Chondrocyte (in vitro differentiated cells): ENCODE measurements around the gene CELF2. TPM values are rescaled to one million over a fixed set of nuclear protein-coding genes. Genes with fewer than 3 reads are reported as not detected.

Source experiments
- DNase-seq: peaks from one replicate; pipeline ENCODE4 v3.0.0; 2021; ENCODE audit warnings: mixed read lengths, low spot score
- H3K27ac Mint-ChIP-seq: one replicate; pipeline ENCODE4 v1.8.0; 2021; ENCODE audit warnings: mild to moderate bottlenecking, moderate library complexity, mixed read lengths; ENCODE audit not compliant: unreplicated experiment
- H3K27me3 Mint-ChIP-seq: 2 replicates; pipeline ENCODE4 v1.8.0; 2021; ENCODE audit warnings: low read depth, mixed read lengths
- H3K36me3 Mint-ChIP-seq: 2 replicates; pipeline ENCODE4 v1.8.0; 2021; ENCODE audit warnings: low read depth, mixed read lengths
- H3K4me1 Mint-ChIP-seq: 2 replicates; pipeline ENCODE4 v1.8.0; 2021; ENCODE audit warnings: low read depth, mild to moderate bottlenecking, mixed read lengths
- H3K4me3 Mint-ChIP-seq: one replicate; pipeline ENCODE4 v1.8.0; 2021; ENCODE audit warnings: mild to moderate bottlenecking, moderate library complexity, mixed read lengths; ENCODE audit not compliant: unreplicated experiment
- H3K9me3 Mint-ChIP-seq: 2 replicates; pipeline ENCODE4 v1.8.0; 2021; ENCODE audit warnings: low read depth, mixed read lengths
- total RNA-seq: library from RNA; stranded (reverse); gene quantifications from 3 replicates; pipeline ENCODE4 v1.2.1, GENCODE V29; 2021
- TF ChIP-seq, protein P1 (sequence below): fragments of 200-600 bp; sonication (generic); IDR thresholded peaks from 2 replicates; pipeline ENCODE4 v1.5.0; 2021; ENCODE audit warnings: antibody characterized with exemption, mild to moderate bottlenecking, moderate library complexity

CELF2 gene
- total RNA-seq, 1 donor from 2014 or later = 44.3 TPM

GRCh38 chr10:11106621-11107374, 89.1 kb downstream of the CELF2 start:
- H3K4me3 Mint-ChIP-seq = no peak overlapping the region
- no peak for DNase-seq
- H3K27me3 Mint-ChIP-seq = no peaks in the 10 kb centered on the region
- H3K36me3 Mint-ChIP-seq = peaks cover 3% of the 10 kb centered on the region
- peaks cover 3% of the 10 kb centered on the region for H3K4me1 Mint-ChIP-seq
- peaks cover 2% of the 10 kb centered on the region for H3K9me3 Mint-ChIP-seq
- TF ChIP-seq, protein P1, sequence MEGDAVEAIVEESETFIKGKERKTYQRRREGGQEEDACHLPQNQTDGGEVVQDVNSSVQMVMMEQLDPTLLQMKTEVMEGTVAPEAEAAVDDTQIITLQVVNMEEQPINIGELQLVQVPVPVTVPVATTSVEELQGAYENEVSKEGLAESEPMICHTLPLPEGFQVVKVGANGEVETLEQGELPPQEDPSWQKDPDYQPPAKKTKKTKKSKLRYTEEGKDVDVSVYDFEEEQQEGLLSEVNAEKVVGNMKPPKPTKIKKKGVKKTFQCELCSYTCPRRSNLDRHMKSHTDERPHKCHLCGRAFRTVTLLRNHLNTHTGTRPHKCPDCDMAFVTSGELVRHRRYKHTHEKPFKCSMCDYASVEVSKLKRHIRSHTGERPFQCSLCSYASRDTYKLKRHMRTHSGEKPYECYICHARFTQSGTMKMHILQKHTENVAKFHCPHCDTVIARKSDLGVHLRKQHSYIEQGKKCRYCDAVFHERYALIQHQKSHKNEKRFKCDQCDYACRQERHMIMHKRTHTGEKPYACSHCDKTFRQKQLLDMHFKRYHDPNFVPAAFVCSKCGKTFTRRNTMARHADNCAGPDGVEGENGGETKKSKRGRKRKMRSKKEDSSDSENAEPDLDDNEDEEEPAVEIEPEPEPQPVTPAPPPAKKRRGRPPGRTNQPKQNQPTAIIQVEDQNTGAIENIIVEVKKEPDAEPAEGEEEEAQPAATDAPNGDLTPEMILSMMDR = no peak
- no peak overlapping the region for H3K27ac Mint-ChIP-seq

GRCh38 chr10:11107948-11108347, 90.3 kb downstream of the CELF2 start:
- no peak overlapping the region for H3K4me3 Mint-ChIP-seq
- H3K4me1 Mint-ChIP-seq = no peaks in the 10 kb centered on the region

GRCh38 chr10:11108356-11108755, 90.7 kb downstream of the CELF2 start:
- DNase-seq = no peak
- Mint-ChIP-seq H3K4me3 (no peak overlapping the region), H3K9me3 (peaks cover 2% of the 10 kb centered on the region), H3K27ac (no peak overlapping the region), H3K36me3 (peaks cover 3% of the 10 kb centered on the region), H3K27me3 (no peaks in the 10 kb centered on the region), H3K4me1 (no peaks in the 10 kb centered on the region)
- TF ChIP-seq, protein P1 = no peak

More at GRCh38 chr10:11107948-11108347, 90.3 kb downstream of the CELF2 start:
- no peaks in the 10 kb centered on the region for H3K27me3 Mint-ChIP-seq
- no peak overlapping the region for H3K27ac Mint-ChIP-seq
- peaks cover 2% of the 10 kb centered on the region for H3K9me3 Mint-ChIP-seq
- H3K36me3 Mint-ChIP-seq = peaks cover 3% of the 10 kb centered on the region
- TF ChIP-seq, protein P1 = no peak
- DNase-seq = no peak

DNA sequence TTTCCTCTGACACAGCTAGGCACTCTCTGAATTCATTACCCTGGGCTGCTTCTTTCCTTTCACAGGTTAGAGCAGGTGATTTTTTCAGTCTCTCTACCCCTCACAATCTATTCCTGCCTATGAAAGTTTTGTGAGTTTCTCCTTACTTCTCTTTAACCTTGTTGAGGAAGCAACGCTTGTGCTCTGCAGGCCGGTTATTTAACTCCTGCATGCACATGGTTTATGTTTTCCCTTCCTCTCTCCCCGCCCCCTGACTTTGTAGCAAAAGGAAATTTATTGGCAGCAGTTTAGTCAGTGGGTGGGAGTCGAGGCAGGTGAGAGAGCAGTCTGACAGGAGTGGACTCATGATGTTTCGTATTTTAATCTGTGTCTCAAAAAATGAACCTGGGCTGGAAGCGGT, 91.9 kb downstream of the CELF2 start:
- no peak for DNase-seq
- Mint-ChIP-seq H3K27ac (no peak overlapping the region), H3K9me3 (peaks cover 2% of the 10 kb centered on the region), H3K36me3 (peaks cover 3% of the 10 kb centered on the region), H3K4me1 (no peaks in the 10 kb centered on the region), H3K27me3 (no peaks in the 10 kb centered on the region), H3K4me3 (no peak overlapping the region)
- TF ChIP-seq, protein P1 = no peak

DNA sequence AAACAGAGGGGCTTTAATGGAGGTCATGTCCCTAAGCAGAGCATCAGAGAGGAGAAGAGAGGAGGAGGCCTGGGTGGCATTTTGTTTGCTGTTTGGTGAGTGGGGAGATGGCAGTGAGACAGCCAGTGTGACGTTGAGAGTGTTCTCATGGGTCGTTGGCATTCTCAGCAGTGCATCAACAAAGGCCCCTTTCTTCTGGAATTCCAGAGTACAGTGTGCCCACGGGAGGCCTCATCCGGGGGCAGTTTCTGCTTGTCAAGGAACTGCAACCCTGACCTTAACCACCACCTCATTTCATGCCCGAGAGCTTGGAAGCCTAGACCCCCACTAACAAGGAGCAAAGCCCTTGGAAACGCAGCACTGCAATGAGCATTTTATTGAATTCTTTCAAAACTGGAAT, 92.9 kb downstream of the CELF2 start:
- H3K36me3 Mint-ChIP-seq = peaks cover under 1% of the 10 kb centered on the region
- no peaks in the 10 kb centered on the region for H3K27me3 Mint-ChIP-seq
- peaks cover 5% of the 10 kb centered on the region for H3K4me1 Mint-ChIP-seq
- no peak for DNase-seq
- peaks cover 2% of the 10 kb centered on the region for H3K9me3 Mint-ChIP-seq
- H3K4me3 Mint-ChIP-seq = no peak overlapping the region
- no peak overlapping the region for H3K27ac Mint-ChIP-seq
- TF ChIP-seq, protein P1 = no peak
